ENCODE results near the gene MAP1LC3B.
"Not testable (repeated sequence)": the region's sequence is repeated elsewhere in the genome, so short reads cannot be mapped to it uniquely, and the experiment has no call there.

MAP1LC3B gene

GRCh38 chr16:87368029-87368770, 23.9 kb upstream of the MAP1LC3B start:
- Mint-ChIP-seq H3K27me3 (no peaks in the 10 kb centered on the region), H3K4me1 (ENCODE audit: low read depth) (peaks cover 62% of the 10 kb centered on the region), H3K36me3 (ENCODE audit: low read depth) (peaks cover 26% of the 10 kb centered on the region), H3K9me3 (no peaks in the 10 kb centered on the region), H3K4me3 (peak overlapping the region; percentile 56), H3K27ac (peak overlapping the region; percentile 94)

- Mint-ChIP-seq H3K4me3 (peak overlapping the region; percentile 45), H3K27ac (peak overlapping the region; percentile 94), H3K27me3 (no peaks in the 10 kb centered on the region), H3K36me3 (ENCODE audit: low read depth) (peaks cover 30% of the 10 kb centered on the region), H3K4me1 (ENCODE audit: low read depth) (peaks cover 67% of the 10 kb centered on the region), H3K9me3 (no peaks in the 10 kb centered on the region)
Measured at GRCh38 chr16:87369117-87369765, 22.9 kb upstream of the MAP1LC3B start.

GRCh38 chr16:87369796-87370719, 22.1 kb upstream of the MAP1LC3B start:
- peak overlapping the region; percentile 36 for H3K27ac Mint-ChIP-seq
- peaks cover 61% of the 10 kb centered on the region for H3K4me1 Mint-ChIP-seq (ENCODE audit: low read depth)

DNA sequence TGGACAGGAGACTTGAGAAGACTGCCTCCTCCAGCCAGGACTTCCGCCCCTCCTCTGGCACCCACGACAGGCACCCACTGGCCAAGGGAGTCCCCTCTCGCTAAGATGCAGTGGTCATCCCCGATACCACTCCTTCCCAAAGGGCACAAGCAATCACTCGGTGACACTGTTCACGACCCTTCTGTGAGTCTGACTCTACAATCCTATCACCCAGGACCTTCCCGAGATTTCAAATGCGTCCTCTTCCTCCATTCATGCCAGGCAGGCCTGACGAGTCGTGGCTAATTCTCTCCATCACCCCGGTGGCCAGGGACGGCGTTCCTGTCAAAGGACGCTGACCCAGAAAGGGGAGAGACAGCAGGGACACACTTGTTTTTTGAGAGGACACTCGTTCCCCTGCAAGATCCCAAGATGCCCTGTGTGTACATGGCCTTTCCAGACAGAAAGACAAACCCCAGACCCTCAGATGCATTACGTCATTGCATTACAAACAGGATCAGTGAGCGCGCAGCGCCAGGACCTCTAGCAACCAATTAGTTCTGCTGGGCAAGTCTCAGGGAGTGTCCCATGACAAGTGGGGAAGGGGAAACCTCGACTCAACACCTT, 20.8 kb upstream of the MAP1LC3B start:
- peak overlapping the region; percentile 9 for H3K27ac Mint-ChIP-seq
- H3K4me3 Mint-ChIP-seq: no peak overlapping the region
- peaks cover 62% of the 10 kb centered on the region for H3K4me1 Mint-ChIP-seq (ENCODE audit: low read depth)
- H3K9me3 Mint-ChIP-seq: no peaks in the 10 kb centered on the region
- no peaks in the 10 kb centered on the region for H3K27me3 Mint-ChIP-seq
- peaks cover 25% of the 10 kb centered on the region for H3K36me3 Mint-ChIP-seq (ENCODE audit: low read depth)

More at GRCh38 chr16:87369796-87370719, 22.1 kb upstream of the MAP1LC3B start:
- H3K4me3 Mint-ChIP-seq: no peak overlapping the region
- no peaks in the 10 kb centered on the region for H3K27me3 Mint-ChIP-seq
- H3K9me3 Mint-ChIP-seq: no peaks in the 10 kb centered on the region
- peaks cover 30% of the 10 kb centered on the region for H3K36me3 Mint-ChIP-seq (ENCODE audit: low read depth)

- peaks cover 29% of the 10 kb centered on the region for H3K36me3 Mint-ChIP-seq (ENCODE audit: low read depth)
- no peaks in the 10 kb centered on the region for H3K9me3 Mint-ChIP-seq
Measured at GRCh38 chr16:87372305-87372704, 19.8 kb upstream of the MAP1LC3B start.

GRCh38 chr16:87374313-87374712, 17.8 kb upstream of the MAP1LC3B start:
- Mint-ChIP-seq H3K4me1 (ENCODE audit: low read depth) (peaks cover 45% of the 10 kb centered on the region), H3K36me3 (ENCODE audit: low read depth) (peaks cover 27% of the 10 kb centered on the region), H3K4me3 (no peak overlapping the region), H3K27ac (no peak overlapping the region), H3K9me3 (no peaks in the 10 kb centered on the region), H3K27me3 (no peaks in the 10 kb centered on the region)

More at GRCh38 chr16:87372305-87372704, 19.8 kb upstream of the MAP1LC3B start:
- no peak overlapping the region for H3K4me3 Mint-ChIP-seq
- H3K4me1 Mint-ChIP-seq (ENCODE audit: low read depth): peaks cover 62% of the 10 kb centered on the region
- H3K27me3 Mint-ChIP-seq: no peaks in the 10 kb centered on the region
- H3K27ac Mint-ChIP-seq: no peak overlapping the region

GRCh38 chr16:87375426-87376135, 16.6 kb upstream of the MAP1LC3B start:
- H3K27ac Mint-ChIP-seq: peak overlapping the region; percentile 13
- H3K27me3 Mint-ChIP-seq: no peaks in the 10 kb centered on the region
- H3K4me1 Mint-ChIP-seq (ENCODE audit: low read depth): peaks cover 44% of the 10 kb centered on the region
- H3K36me3 Mint-ChIP-seq (ENCODE audit: low read depth): peaks cover 28% of the 10 kb centered on the region
- no peaks in the 10 kb centered on the region for H3K9me3 Mint-ChIP-seq
- H3K4me3 Mint-ChIP-seq: no peak overlapping the region

DNA sequence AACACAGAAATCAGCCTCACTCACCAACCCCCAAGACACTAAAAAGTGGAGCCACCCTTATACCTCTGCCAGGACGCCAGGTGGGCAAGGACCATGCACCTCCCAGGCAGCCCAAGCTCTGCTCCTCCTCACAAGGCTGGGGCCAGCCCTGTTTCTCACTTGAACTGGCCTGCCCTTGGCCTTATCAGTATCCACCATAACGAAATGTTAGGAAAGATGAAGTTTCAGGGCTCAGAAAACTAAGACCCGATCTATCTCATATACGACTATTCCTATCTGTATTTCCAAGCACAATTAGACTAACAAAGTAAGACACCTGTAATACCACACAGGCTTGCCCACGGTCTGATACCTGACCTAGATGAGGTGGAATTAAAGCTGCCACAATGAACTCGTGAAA, 15.5 kb upstream of the MAP1LC3B start:
- no peak overlapping the region for H3K4me3 Mint-ChIP-seq
- peaks cover 48% of the 10 kb centered on the region for H3K4me1 Mint-ChIP-seq (ENCODE audit: low read depth)
- H3K27ac Mint-ChIP-seq: peak overlapping the region; percentile 22
- H3K36me3 Mint-ChIP-seq (ENCODE audit: low read depth): peaks cover 38% of the 10 kb centered on the region
- no peaks in the 10 kb centered on the region for H3K27me3 Mint-ChIP-seq
- H3K9me3 Mint-ChIP-seq: no peaks in the 10 kb centered on the region

DNA sequence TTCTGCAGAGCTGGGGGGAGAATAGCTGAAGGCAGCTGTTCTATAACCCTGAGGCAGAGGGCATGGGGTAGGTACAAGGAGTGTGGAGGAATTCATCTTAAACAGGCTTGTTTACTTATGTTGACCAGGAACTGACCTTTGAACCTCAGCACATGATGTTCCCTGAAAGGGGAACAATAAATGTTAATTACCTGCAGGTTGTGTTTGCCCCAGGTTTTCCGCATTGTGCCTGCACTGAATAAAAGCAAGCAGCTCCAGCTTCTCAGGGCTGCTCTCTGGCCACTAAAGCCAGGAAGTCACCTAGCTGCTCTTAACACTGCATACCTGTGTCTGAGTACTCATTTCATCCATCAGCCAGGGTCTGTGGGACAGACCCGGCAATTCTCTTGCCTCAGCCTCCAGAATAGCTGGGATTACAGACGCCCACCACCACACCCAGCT, 12.8 kb upstream of the MAP1LC3B start:
- not testable (repeated sequence) for H3K4me3 Mint-ChIP-seq, H3K27ac Mint-ChIP-seq, H3K9me3 Mint-ChIP-seq, H3K27me3 Mint-ChIP-seq
- Mint-ChIP-seq H3K4me1 (ENCODE audit: low read depth) (peaks cover 47% of the 10 kb centered on the region), H3K36me3 (ENCODE audit: low read depth) (peaks cover 28% of the 10 kb centered on the region)

GRCh38 chr16:87380403-87380802, 11.7 kb upstream of the MAP1LC3B start:
- H3K4me3 Mint-ChIP-seq: peak overlapping the region; percentile 80
- peaks cover 27% of the 10 kb centered on the region for H3K36me3 Mint-ChIP-seq (ENCODE audit: low read depth)
- H3K9me3 Mint-ChIP-seq: no peaks in the 10 kb centered on the region
- H3K4me1 Mint-ChIP-seq (ENCODE audit: low read depth): peaks cover 51% of the 10 kb centered on the region
- H3K27ac Mint-ChIP-seq: peak overlapping the region; percentile 75
- no peaks in the 10 kb centered on the region for H3K27me3 Mint-ChIP-seq

DNA sequence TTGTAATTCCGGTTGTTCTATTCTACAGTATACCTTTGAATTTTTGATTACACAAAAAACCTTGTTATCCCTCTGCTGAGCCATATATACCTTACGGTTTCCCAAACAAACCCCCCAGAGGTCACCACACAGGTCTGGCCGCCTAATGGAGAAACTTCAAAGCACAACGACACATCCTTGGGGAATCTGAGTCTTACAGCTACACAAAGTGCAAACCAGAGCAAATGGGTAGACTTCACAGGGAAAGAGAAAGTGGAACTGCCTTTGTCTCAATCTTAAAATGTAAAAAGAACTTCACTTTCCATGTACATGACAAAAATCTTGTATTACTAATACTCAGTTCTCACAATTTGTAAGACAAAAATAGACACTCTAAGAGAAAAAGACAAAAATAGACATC, 11.3 kb upstream of the MAP1LC3B start:
- Mint-ChIP-seq H3K4me1 (ENCODE audit: low read depth) (peaks cover 49% of the 10 kb centered on the region), H3K27me3 (no peaks in the 10 kb centered on the region), H3K36me3 (ENCODE audit: low read depth) (peaks cover 27% of the 10 kb centered on the region)

DNA sequence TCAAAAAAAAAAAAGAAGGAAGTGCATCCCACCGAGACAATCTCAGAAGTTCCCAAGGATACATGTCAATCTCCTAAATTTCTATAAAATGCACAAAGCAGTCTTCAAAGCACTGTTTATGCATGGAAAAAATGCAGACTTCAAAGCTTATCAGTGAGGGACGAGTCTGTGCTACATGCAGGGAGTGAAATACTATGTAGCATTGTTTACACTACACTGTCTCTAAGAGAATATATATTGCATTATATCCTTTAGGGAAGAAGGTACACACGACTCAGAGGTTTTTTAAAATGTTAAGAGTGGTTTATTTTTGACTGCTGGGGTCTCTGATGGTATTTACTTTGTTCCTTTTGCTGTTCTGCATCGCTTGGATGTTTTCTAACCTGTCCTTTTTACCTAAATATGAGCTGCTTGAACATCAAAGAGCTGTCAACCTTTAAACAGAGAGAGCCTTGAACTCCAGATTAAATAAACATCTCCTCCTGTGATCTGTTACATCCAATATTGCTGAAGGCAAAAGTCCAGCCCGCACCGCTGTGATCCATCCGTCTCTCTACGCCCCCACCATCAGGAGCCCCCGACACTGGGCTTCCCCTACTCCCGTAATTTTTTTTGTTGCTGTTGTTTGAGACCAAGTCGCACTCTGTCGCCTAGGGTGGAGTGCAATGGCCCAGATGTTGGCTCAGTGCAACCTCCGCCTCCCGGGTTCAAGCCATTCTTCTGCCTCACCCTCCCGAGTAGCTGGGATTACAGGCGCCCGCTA, 9.9 kb upstream of the MAP1LC3B start:
- H3K4me3 Mint-ChIP-seq: peak overlapping the region; percentile 80
- no peaks in the 10 kb centered on the region for H3K9me3 Mint-ChIP-seq
- H3K27me3 Mint-ChIP-seq: no peaks in the 10 kb centered on the region
- peaks cover 50% of the 10 kb centered on the region for H3K4me1 Mint-ChIP-seq (ENCODE audit: low read depth)
- peak overlapping the region; percentile 85 for H3K27ac Mint-ChIP-seq
- H3K36me3 Mint-ChIP-seq (ENCODE audit: low read depth): peaks cover 19% of the 10 kb centered on the region

More for the DNA sequence above, 11.3 kb upstream of the MAP1LC3B start:
- Mint-ChIP-seq H3K4me3 (peak overlapping the region; percentile 80), H3K9me3 (no peaks in the 10 kb centered on the region), H3K27ac (peak overlapping the region; percentile 75)

- H3K9me3 Mint-ChIP-seq: no peaks in the 10 kb centered on the region
- H3K27ac Mint-ChIP-seq: peak within 1 kb of the TSS; percentile 96
- H3K36me3 Mint-ChIP-seq (ENCODE audit: low read depth): peaks cover 12% of the 10 kb centered on the region
- H3K4me3 Mint-ChIP-seq: peak within 1 kb of the TSS; percentile 86
- H3K4me1 Mint-ChIP-seq (ENCODE audit: low read depth): peaks cover 61% of the 10 kb centered on the region
- no peaks in the 10 kb centered on the region for H3K27me3 Mint-ChIP-seq
Measured at GRCh38 chr16:87383505-87384161, 8.5 kb upstream of the MAP1LC3B start, which contains the start of gene FBXO31. FBXO31 (minus strand) TSS chr16:87383776; CDS start chr16:87383744, 32 bp downstream.
